Smooth muscle cell (in vitro differentiated cells): ENCODE data around the gene PFDN6. TPM values are rescaled to one million over a fixed set of nuclear protein-coding genes. Genes with fewer than 3 reads are reported as not detected.

Experiments
- DNase-seq: peaks from one replicate; lab custom pipeline; 2025; ENCODE audit not compliant: unreplicated experiment; lab: John Stamatoyannopoulos, UW
- H2AFZ ChIP-seq: fragments of 200-600 bp; sonication (generic); 2 replicates; pipeline ENCODE4 v1.6.0; 2016; ENCODE audit warnings: antibody characterized with exemption, low read depth, mild to moderate bottlenecking
- H3F3A ChIP-seq: fragments of 200-600 bp; sonication (generic); 2 replicates; pipeline ENCODE4 v1.6.0; 2017; ENCODE audit warnings: antibody characterized with exemption, low read depth
- H3K27ac ChIP-seq: fragments of 200-600 bp; sonication (generic); 2 replicates; pipeline ENCODE4 v1.5.1; 2016; ENCODE audit warnings: low read depth, mild to moderate bottlenecking
- H3K27me3 ChIP-seq: fragments of 200-600 bp; sonication (generic); 2 replicates; pipeline ENCODE4 v1.6.1; 2016; ENCODE audit warnings: low read depth, mild to moderate bottlenecking
- H3K36me3 ChIP-seq: fragments of 200-600 bp; sonication (generic); 2 replicates; pipeline ENCODE4 v1.5.1; 2016; ENCODE audit warnings: low read depth
- H3K4me1 ChIP-seq: fragments of 200-600 bp; sonication (generic); 2 replicates; pipeline ENCODE4 v1.5.1; 2016; ENCODE audit warnings: low read depth
- H3K4me2 ChIP-seq: fragments of 200-600 bp; sonication (generic); 2 replicates; pipeline ENCODE4 v1.6.0; 2016; ENCODE audit warnings: mild to moderate bottlenecking
- H3K4me3 ChIP-seq: fragments of 200-600 bp; sonication (generic); 2 replicates; pipeline ENCODE4 v1.5.1; 2016; ENCODE audit warnings: mild to moderate bottlenecking
- H3K79me2 ChIP-seq: fragments of 200-600 bp; sonication (generic); 2 replicates; pipeline ENCODE4 v1.6.0; 2016; ENCODE audit warnings: low read depth, mild to moderate bottlenecking
- H3K9ac ChIP-seq: fragments of 200-600 bp; sonication (generic); 2 replicates; pipeline ENCODE4 v1.6.0; 2016; ENCODE audit warnings: low read depth
- H3K9me3 ChIP-seq: fragments of 200-600 bp; sonication (generic); replicated peaks from 2 replicates; pipeline ENCODE4 v1.5.1; 2016; ENCODE audit warnings: low read depth
- H4K20me1 ChIP-seq: fragments of 200-600 bp; sonication (generic); 2 replicates; pipeline ENCODE4 v1.6.0; 2016; ENCODE audit warnings: low read depth
- CTCF ChIP-seq: fragments of 200-600 bp; sonication (generic); IDR thresholded peaks from 2 replicates; pipeline ENCODE4 v1.5.1; 2017; ENCODE audit warnings: borderline replicate concordance, mild to moderate bottlenecking, antibody characterized with exemption; ENCODE audit not compliant: insufficient read depth, poor library complexity, severe bottlenecking
- WGBS: methylation state at CpG from one replicate; pipeline ENCODE4 v1.1.7; 2016; ENCODE audit warnings: low lambda C conversion rate; 5-methylcytosine and 5-hydroxymethylcytosine counted together
- polyA plus RNA-seq: library from polyadenylated mRNA; unstranded; fragments of >200 nt; fragmentation: Nextera tagmentation; extraction: Ambion mirVana; gene quantifications from 2 replicates; pipeline ENCODE4 v1.2.1, GENCODE V29; 2016
- total RNA-seq: library from RNA; depleted of rRNA; stranded (reverse); fragments of >200 nt; gene quantifications from 2 replicates; pipeline ENCODE4 v1.2.3, GENCODE V29; 2014

PFDN6 gene
- total and polyA plus RNA-seq, 2 experiments from 2014 or later, result 23.1 to 33.8 TPM

GRCh38 chr6:33289784-33290315 lies 449 bp downstream of the PFDN6 start:
- peak overlapping the region; percentile 91 for H2AFZ ChIP-seq
- TF ChIP-seq CTCF, result no peak
- 5% methylated on average over 14 of the region's 14 CpGs for WGBS
- peak overlapping the region; percentile 36 for H3K27ac ChIP-seq
- H3K36me3 ChIP-seq, result no peaks in the 10 kb centered on the region
- H3K4me1 ChIP-seq, result peaks cover 13% of the 10 kb centered on the region
- peaks cover 18% of the 10 kb centered on the region for H3F3A ChIP-seq
- DNase-seq, result no peak
- peak overlapping the region; percentile 83 for H3K9ac ChIP-seq
- H4K20me1 ChIP-seq, result no peaks in the 10 kb centered on the region
- peak overlapping the region; percentile 70 for H3K4me3 ChIP-seq
- H3K27me3 ChIP-seq, result no peaks in the 10 kb centered on the region
- H3K4me2 ChIP-seq, result peak overlapping the region; percentile 94
- peaks cover 40% of the 10 kb centered on the region for H3K79me2 ChIP-seq
- H3K9me3 ChIP-seq, result no peaks in the 10 kb centered on the region

DNA sequence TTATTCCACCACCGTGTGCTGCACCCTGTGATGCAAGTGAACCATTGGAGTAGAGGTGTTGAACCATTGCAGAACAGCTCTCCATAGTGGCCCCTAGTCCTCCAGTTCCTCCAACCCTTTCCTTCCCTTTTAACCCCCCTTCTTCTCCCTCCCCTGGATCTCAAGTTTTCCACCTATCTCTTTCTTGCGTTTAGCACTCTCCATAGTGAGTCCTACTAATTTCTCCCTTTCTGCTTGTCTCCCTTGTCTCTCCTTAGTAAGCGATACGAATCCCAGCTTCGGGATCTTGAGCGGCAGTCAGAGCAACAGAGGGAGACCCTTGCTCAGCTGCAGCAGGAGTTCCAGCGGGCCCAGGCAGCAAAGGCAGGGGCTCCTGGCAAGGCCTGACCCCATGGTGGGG lies 1.1 kb downstream of the PFDN6 start:
- TF ChIP-seq CTCF, result no peak
- peak overlapping the region; percentile 70 for H3K4me3 ChIP-seq
- 85% methylated on average over 7 of the region's 7 CpGs for WGBS
- H3K4me2 ChIP-seq, result peak overlapping the region; percentile 94
- peaks cover 18% of the 10 kb centered on the region for H3F3A ChIP-seq
- H2AFZ ChIP-seq, result no peak overlapping the region
- DNase-seq, result no peak
- H3K4me1 ChIP-seq, result peaks cover 13% of the 10 kb centered on the region
- H3K9ac ChIP-seq, result peak overlapping the region; percentile 83
- H3K27me3 ChIP-seq, result no peaks in the 10 kb centered on the region
- no peaks in the 10 kb centered on the region for H3K36me3 ChIP-seq
- no peaks in the 10 kb centered on the region for H3K9me3 ChIP-seq
- H3K79me2 ChIP-seq, result peaks cover 36% of the 10 kb centered on the region
- H4K20me1 ChIP-seq, result no peaks in the 10 kb centered on the region
- H3K27ac ChIP-seq, result peak overlapping the region; percentile 31

DNA sequence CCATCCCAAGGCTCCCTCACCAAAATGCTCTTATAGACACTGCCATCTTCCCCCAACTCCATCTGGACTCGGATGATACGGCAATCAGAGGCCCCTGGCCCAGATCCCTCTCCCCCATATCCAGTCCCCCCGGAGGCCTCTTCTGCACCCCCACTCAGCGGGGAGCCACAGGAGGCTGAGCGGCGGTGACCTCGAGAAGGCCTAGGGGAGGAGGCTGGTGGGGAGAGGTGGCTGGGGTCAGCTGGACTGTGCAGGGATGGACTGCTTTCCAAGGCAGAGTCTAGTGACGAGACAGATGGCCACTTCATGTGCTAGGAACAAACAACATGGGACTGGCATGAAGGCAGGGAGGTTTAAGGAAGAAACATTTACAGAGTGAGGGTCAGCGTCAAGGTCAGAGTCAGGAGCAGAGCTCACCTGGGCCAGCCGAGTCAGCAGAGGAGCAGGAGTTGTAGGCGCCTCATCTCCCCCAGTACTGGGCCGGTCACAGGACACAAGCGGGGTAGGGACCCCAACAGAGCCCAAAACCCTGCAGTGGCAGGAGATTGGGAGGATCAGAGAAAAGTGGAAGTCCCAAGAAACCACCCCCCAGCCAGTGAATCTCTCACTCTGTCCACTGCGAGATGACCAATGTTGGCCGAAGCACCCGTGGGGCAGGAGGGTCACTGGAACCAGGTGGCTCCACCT lies 3.7 kb downstream of the PFDN6 start:
- peaks cover 17% of the 10 kb centered on the region for H3K4me1 ChIP-seq
- 96% methylated on average over 16 of the region's 16 CpGs for WGBS
- peaks cover 18% of the 10 kb centered on the region for H3F3A ChIP-seq
- peaks cover 18% of the 10 kb centered on the region for H3K79me2 ChIP-seq
- H3K27me3 ChIP-seq, result no peaks in the 10 kb centered on the region
- no peaks in the 10 kb centered on the region for H3K9me3 ChIP-seq
- no peak for DNase-seq
- H2AFZ ChIP-seq, result no peak overlapping the region
- no peak overlapping the region for H3K9ac ChIP-seq
- no peaks in the 10 kb centered on the region for H4K20me1 ChIP-seq
- no peak overlapping the region for H3K4me3 ChIP-seq
- H3K4me2 ChIP-seq, result no peak overlapping the region
- H3K27ac ChIP-seq, result no peak overlapping the region
- no peak for TF ChIP-seq CTCF
- H3K36me3 ChIP-seq, result no peaks in the 10 kb centered on the region
